ENCODE measurements around the gene NUDT15. TPM values are rescaled to one million over a fixed set of nuclear protein-coding genes. Genes with fewer than 3 reads are reported as not detected.
A peak's percentile ranks its signal among the peaks of the same experiment; 100 is the strongest.
"Not testable (repeated sequence)": the region's sequence is repeated elsewhere in the genome, so short reads cannot be mapped to it uniquely, and the experiment has no call there.

The NUDT15 gene
- 10 to 100 TPM; 27.0 to 32.4 (median 30.3) TPM for polyA plus RNA-seq (ENCODE audit: insufficient read length in 4 of 4)

GRCh38 chr13:48037346-48038173 is at the start of gene NUDT15:
Gene NUDT15 (plus strand): TSS chr13:48037726. CDS start chr13:48037747, 21 bp downstream.
- peak; percentile 94 to 98 (median 95) for DNase-seq (ENCODE audit: low read depth in 4 of 4, low spot score in 3 of 4)

- no peak for DNase-seq (ENCODE audit: low read depth in 4 of 4, low spot score in 3 of 4)
Measured at GRCh38 chr13:47990427-47990826, 47.1 kb upstream of the NUDT15 start.

- no peak for DNase-seq (ENCODE audit: low read depth in 4 of 4, low spot score in 3 of 4)
Measured at GRCh38 chr13:47990920-47991466, 46.5 kb upstream of the NUDT15 start.

GRCh38 chr13:47991859-47992258 is 45.7 kb upstream of the NUDT15 start:
- DNase-seq (ENCODE audit: low read depth in 4 of 4, low spot score in 3 of 4), result no peak

GRCh38 chr13:47997384-47997783 is 40.1 kb upstream of the NUDT15 start:
- DNase-seq (ENCODE audit: low read depth in 4 of 4, low spot score in 3 of 4), result no peak

- no peak for DNase-seq (ENCODE audit: low read depth in 4 of 4, low spot score in 3 of 4)
Measured at GRCh38 chr13:47999973-48000372, 37.6 kb upstream of the NUDT15 start.

GRCh38 chr13:48000559-48001113 is 36.9 kb upstream of the NUDT15 start:
- peak in 2 of 4 donors; percentile 1 to 10 for DNase-seq (ENCODE audit: low read depth in 4 of 4, low spot score in 3 of 4)

- DNase-seq (ENCODE audit: low read depth in 4 of 4, low spot score in 3 of 4), result peak; percentile 83 to 87 (median 86)
Measured at GRCh38 chr13:48001114-48001881, 36.2 kb upstream of the NUDT15 start, which contains the start of gene SUCLA2. Gene SUCLA2 (minus strand): TSS chr13:48001273. CDS start chr13:48001269, 4 bp downstream.

- DNase-seq (ENCODE audit: low read depth in 4 of 4, low spot score in 3 of 4), result not testable (repeated sequence)
Measured at GRCh38 chr13:48001999-48002398, 35.5 kb upstream of the NUDT15 start.

GRCh38 chr13:48004201-48004600 is 33.3 kb upstream of the NUDT15 start:
- DNase-seq (ENCODE audit: low read depth in 4 of 4, low spot score in 3 of 4), result no peak

GRCh38 chr13:48006396-48006795 is 31.1 kb upstream of the NUDT15 start:
- DNase-seq (ENCODE audit: low read depth in 4 of 4, low spot score in 3 of 4), result no peak

GRCh38 chr13:48009284-48009683 is 28.2 kb upstream of the NUDT15 start:
- no peak for DNase-seq (ENCODE audit: low read depth in 4 of 4, low spot score in 3 of 4)

GRCh38 chr13:48010698-48011097 is 26.8 kb upstream of the NUDT15 start:
- no peak for DNase-seq (ENCODE audit: low read depth in 4 of 4, low spot score in 3 of 4)

- no peak for DNase-seq (ENCODE audit: low read depth in 4 of 4, low spot score in 3 of 4)
Measured at GRCh38 chr13:48012668-48013067, 24.9 kb upstream of the NUDT15 start.

- no peak for DNase-seq (ENCODE audit: low read depth in 4 of 4, low spot score in 3 of 4)
Measured at GRCh38 chr13:48014359-48014758, 23.2 kb upstream of the NUDT15 start.

- DNase-seq (ENCODE audit: low read depth in 4 of 4, low spot score in 3 of 4), result no peak
Measured at GRCh38 chr13:48018637-48019036, 18.9 kb upstream of the NUDT15 start.

GRCh38 chr13:48019796-48020195 is 17.7 kb upstream of the NUDT15 start:
- no peak for DNase-seq (ENCODE audit: low read depth in 4 of 4, low spot score in 3 of 4)

GRCh38 chr13:48028066-48028465 is 9.5 kb upstream of the NUDT15 start:
- DNase-seq (ENCODE audit: low read depth in 4 of 4, low spot score in 3 of 4), result no peak

- DNase-seq (ENCODE audit: low read depth in 4 of 4, low spot score in 3 of 4), result no peak
Measured at GRCh38 chr13:48029859-48030258, 7.7 kb upstream of the NUDT15 start.

GRCh38 chr13:48038761-48039160 is 1.2 kb downstream of the NUDT15 start:
- DNase-seq (ENCODE audit: low read depth in 4 of 4, low spot score in 3 of 4), result no peak

- DNase-seq (ENCODE audit: low read depth in 4 of 4, low spot score in 3 of 4), result no peak
Measured at GRCh38 chr13:48040049-48040448, 2.5 kb downstream of the NUDT15 start.

Data from right renal pelvis (tissue), 4 donors.